BLaER1 treated with 17β-estradiol and CSF1 and Interleukin-3, amounts not matched to agents 10 nM and 100 nM (cell line): Measurements from ENCODE around the gene PTGER1.
A peak's percentile ranks its signal among the peaks of the same experiment; 100 is the strongest.
"Not testable (repeated sequence)": the region's sequence is repeated elsewhere in the genome, so short reads cannot be mapped to it uniquely, and the experiment has no call there.

ENCODE experiments used
- H3K27ac ChIP-seq, 11 experiments: shearing (Covaris generic); formaldehyde crosslinking; 2 replicates each; pipeline ENCODE4 v1.8.1; 2022
- H3K27me3 ChIP-seq, 11 experiments: shearing (Covaris generic); formaldehyde crosslinking; 2 replicates each; pipeline ENCODE4 v1.8.1; 2022
- H3K36me3 ChIP-seq, 11 experiments: shearing (Covaris generic); formaldehyde crosslinking; 2 replicates each; pipeline ENCODE4 v1.8.1; 2022
- H3K4me1 ChIP-seq, 10 experiments: shearing (Covaris generic); formaldehyde crosslinking; 2 replicates each; pipeline ENCODE4 v1.8.1; 2022
- H3K4me2 ChIP-seq, 11 experiments: shearing (Covaris generic); formaldehyde crosslinking; 2 replicates each; pipeline ENCODE4 v1.8.1; 2022
- H3K4me3 ChIP-seq, 10 experiments: shearing (Covaris generic); formaldehyde crosslinking; 2 replicates each; pipeline ENCODE4 v1.8.1; 2022
- H3K9ac ChIP-seq, 11 experiments: shearing (Covaris generic); formaldehyde crosslinking; 2 replicates each; pipeline ENCODE4 v1.8.1; 2022
- H3K9me3 ChIP-seq, 11 experiments: shearing (Covaris generic); formaldehyde crosslinking; replicated peaks in 1 of 11; 2 replicates each; pipeline ENCODE4 v1.8.1; 2022
- H4K20me1 ChIP-seq, 11 experiments: shearing (Covaris generic); formaldehyde crosslinking; 2 replicates each; pipeline ENCODE4 v1.8.1; 2022
- Cebpa-rat ChIP-seq, 11 experiments: shearing (Covaris generic); IDR thresholded peaks; 2 replicates each; pipeline ENCODE4 v1.8.1; 2022

PTGER1 gene

DNA sequence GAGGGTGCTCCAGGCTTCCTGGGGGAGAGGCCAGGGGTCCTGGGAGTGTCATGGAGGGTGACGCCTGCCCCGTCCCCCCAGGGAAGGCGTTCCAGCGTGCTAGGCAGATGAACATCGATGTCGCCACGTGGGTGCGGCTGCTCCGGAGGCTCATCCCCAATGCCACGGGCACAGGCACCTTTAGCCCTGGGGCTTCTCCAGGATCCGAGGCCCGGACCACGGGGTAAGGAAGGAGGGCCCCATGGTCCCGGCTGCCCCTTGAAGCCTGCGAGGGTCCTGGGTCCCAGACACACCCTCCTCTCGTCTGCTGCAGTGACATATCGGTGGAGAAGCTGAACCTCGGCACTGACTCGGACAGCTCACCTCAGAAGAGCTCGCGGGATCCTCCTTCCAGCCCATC, 11.4 kb downstream of the PTGER1 start:
- Histone ChIP-seq H3K4me1 (peaks cover 0 to 27% (median 12%) of the 10 kb centered on the region in 10 experiments; a peak in 12 of 20 replicates), H3K36me3 (peaks cover 94 to 100% (median 99%) of the 10 kb centered on the region in 11 experiments), H4K20me1 (peaks cover 0 to 46% (median 4%) of the 10 kb centered on the region in 11 experiments; a peak in 8 of 22 replicates), H3K4me2 (no peak overlapping the region), H3K27ac (no peak overlapping the region), H3K9me3 (no peaks in the 10 kb centered on the region), H3K4me3 (no peak overlapping the region), H3K27me3 (no peaks in the 10 kb centered on the region), H3K9ac (no peak overlapping the region)
- TF ChIP-seq Cebpa-rat (IDR thresholded peaks at IDR 0.05): no peak

DNA sequence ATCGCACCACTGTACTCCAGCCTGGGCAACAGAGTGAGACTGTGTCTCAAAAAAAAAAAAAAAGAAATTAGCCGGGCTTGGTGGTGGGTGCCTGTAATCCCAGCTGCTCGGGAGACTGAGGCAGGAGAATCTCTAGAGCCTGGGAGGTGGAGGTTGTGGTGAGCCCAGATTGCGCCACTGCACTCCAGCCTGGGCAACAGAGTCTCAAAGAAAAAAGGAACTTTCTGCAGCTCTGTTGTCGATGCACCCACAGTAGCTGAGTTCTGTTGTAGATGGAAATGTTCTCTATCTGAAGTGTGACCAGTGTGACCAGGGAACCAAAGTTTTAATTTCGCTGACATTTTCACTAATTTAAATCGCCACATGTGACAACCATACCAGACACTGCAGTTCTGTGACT, 12.8 kb downstream of the PTGER1 start:
- Histone ChIP-seq H3K27ac (peak overlapping the region in 1 of 11 experiments; percentile 13; a peak in 2 of 22 replicates), H4K20me1 (peaks cover 0 to 35% (median 0%) of the 10 kb centered on the region in 11 experiments; a peak in 7 of 22 replicates), H3K4me2 (peak overlapping the region in 4 of 11 experiments; percentile 5 to 33 (median 10); a peak in 6 of 22 replicates), H3K36me3 (peaks cover 94 to 100% (median 99%) of the 10 kb centered on the region in 11 experiments), H3K4me1 (peaks cover 0 to 36% (median 10%) of the 10 kb centered on the region in 10 experiments; a peak in 12 of 20 replicates)
- not testable (repeated sequence) for H3K4me3 ChIP-seq, H3K9me3 ChIP-seq, H3K27me3 ChIP-seq, H3K9ac ChIP-seq
- TF ChIP-seq Cebpa-rat (IDR thresholded peaks at IDR 0.05): 0 out of 22 replicates have a peak, but pooled peaks of 1 of the 11 experiments have one; percentile 32

DNA sequence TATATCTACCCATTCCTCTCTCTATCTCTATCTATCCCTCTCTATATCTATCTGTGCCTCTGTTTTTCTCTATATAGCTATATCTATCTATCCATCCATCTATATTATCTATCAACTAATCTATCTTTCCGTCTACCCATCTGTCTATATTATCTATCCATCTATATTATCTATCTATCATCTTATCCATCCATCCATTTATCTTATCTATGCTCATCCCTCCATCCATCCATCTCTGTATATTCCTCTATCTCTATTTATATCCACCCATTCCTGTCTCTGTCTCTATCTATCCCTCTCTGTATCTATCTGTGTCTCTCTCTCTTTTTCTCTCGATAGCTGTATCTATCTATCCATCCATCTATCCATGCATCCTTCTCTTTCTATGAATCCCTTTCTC, 14.2 kb downstream of the PTGER1 start:
- no peak overlapping the region for H3K9ac ChIP-seq
- peaks cover 0 to 29% (median 0%) of the 10 kb centered on the region in 11 experiments; a peak in 6 of 22 replicates for H4K20me1 ChIP-seq
- H3K27ac ChIP-seq: no peak overlapping the region
- no peak for TF ChIP-seq Cebpa-rat (IDR thresholded peaks at IDR 0.05)
- no peak overlapping the region for H3K4me3 ChIP-seq
- H3K36me3 ChIP-seq: peaks cover 95 to 100% (median 97%) of the 10 kb centered on the region in 11 experiments
- peaks cover 0 to 36% (median 10%) of the 10 kb centered on the region in 10 experiments; a peak in 12 of 20 replicates for H3K4me1 ChIP-seq
- H3K27me3 ChIP-seq: no peaks in the 10 kb centered on the region
- H3K4me2 ChIP-seq: no peak overlapping the region
- H3K9me3 ChIP-seq: no peaks in the 10 kb centered on the region

DNA sequence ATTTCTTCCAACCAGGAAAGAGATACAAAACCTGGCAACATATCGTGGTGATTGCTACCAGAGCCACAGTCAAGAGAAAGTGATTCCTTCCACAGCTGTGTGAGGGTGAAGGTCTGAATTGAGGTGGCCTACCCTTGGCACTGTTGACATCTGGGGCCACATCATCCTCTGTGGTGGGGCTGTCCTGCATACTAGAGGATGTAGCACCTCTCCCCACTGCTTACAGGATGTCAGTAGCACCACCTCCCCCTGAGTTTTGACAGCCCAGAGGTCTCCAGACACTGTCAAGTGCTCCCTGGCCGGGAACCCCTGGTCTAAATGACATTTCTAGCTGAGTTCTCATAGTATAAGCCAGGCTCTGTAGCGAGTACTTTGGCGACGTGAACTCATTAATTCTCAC, 15.5 kb downstream of the PTGER1 start:
- peaks cover 92 to 100% (median 96%) of the 10 kb centered on the region in 11 experiments for H3K36me3 ChIP-seq
- TF ChIP-seq Cebpa-rat (IDR thresholded peaks at IDR 0.05): no peak

DNA sequence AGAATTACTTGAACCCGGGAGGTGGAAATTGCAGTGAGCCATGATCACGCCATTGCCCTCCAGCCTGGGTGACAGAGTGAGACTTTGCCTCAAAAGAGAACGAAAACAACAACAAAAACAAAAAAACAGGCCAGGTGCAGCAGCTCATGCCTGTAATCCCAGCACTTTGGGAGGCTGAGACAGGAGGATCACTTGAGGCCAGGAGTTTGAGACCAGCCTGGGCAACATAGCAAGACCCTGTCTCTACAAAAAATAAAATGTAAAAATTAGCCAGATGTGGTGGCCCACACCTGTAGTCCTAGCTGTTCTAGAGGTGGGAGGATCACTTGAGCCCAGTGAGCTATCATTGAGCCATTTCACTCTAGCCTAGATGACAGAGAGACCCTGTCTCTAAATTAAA, 22.9 kb downstream of the PTGER1 start:
- H3K27ac ChIP-seq, H3K4me1 ChIP-seq, H3K4me3 ChIP-seq, H3K27me3 ChIP-seq, H3K9ac ChIP-seq, H3K4me2 ChIP-seq, H3K9me3 ChIP-seq: not testable (repeated sequence)
- H4K20me1 ChIP-seq: peaks cover 0 to 41% (median 12%) of the 10 kb centered on the region in 11 experiments; a peak in 15 of 22 replicates
- peaks cover 87 to 100% (median 95%) of the 10 kb centered on the region in 11 experiments for H3K36me3 ChIP-seq

More for the DNA sequence above, 15.5 kb downstream of the PTGER1 start:
- Histone ChIP-seq H3K9me3 (no peaks in the 10 kb centered on the region), H4K20me1 (peaks cover 0 to 31% (median 0%) of the 10 kb centered on the region in 11 experiments; a peak in 6 of 22 replicates), H3K4me1 (peaks cover 0 to 36% (median 10%) of the 10 kb centered on the region in 10 experiments; a peak in 12 of 20 replicates), H3K4me3 (no peak overlapping the region), H3K9ac (peak overlapping the region in 2 of 11 experiments; percentile 9 to 33; a peak in 1 of 22 replicates), H3K4me2 (peak overlapping the region in 2 of 11 experiments; percentile 9 to 52; a peak in 1 of 22 replicates), H3K27ac (no peak overlapping the region), H3K27me3 (no peaks in the 10 kb centered on the region)

DNA sequence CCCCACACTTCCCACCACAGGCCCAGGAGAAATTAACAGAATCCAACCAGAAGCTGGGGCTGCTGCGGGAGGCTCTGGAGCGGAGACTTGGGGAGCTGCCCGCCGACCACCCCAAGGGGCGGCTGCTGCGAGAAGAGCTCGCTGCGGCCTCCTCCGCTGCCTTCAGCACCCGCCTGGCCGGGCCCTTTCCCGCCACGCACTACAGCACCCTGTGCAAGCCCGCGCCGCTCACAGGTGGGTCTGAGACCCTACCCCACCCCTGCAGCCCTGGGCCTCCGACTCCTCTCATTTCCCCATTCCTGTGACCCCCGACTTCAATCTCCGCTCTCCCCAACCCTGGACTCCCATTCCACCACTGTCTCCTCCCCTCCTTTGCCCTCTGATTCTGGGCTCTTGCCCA, 24.3 kb downstream of the PTGER1 start:
- Histone ChIP-seq H3K4me2 (no peak overlapping the region), H3K27me3 (no peaks in the 10 kb centered on the region), H3K4me3 (no peak overlapping the region), H3K36me3 (peaks cover 87 to 100% (median 97%) of the 10 kb centered on the region in 11 experiments), H3K27ac (no peak overlapping the region), H4K20me1 (peaks cover 0 to 47% (median 12%) of the 10 kb centered on the region in 11 experiments; a peak in 15 of 22 replicates), H3K9ac (no peak overlapping the region), H3K4me1 (peaks cover 0 to 7% (median 0%) of the 10 kb centered on the region in 10 experiments; a peak in 2 of 20 replicates), H3K9me3 (peaks cover 0 to 9% (median 0%) of the 10 kb centered on the region in 11 experiments; a peak in 4 of 22 replicates)
- TF ChIP-seq Cebpa-rat (IDR thresholded peaks at IDR 0.05): no peak

DNA sequence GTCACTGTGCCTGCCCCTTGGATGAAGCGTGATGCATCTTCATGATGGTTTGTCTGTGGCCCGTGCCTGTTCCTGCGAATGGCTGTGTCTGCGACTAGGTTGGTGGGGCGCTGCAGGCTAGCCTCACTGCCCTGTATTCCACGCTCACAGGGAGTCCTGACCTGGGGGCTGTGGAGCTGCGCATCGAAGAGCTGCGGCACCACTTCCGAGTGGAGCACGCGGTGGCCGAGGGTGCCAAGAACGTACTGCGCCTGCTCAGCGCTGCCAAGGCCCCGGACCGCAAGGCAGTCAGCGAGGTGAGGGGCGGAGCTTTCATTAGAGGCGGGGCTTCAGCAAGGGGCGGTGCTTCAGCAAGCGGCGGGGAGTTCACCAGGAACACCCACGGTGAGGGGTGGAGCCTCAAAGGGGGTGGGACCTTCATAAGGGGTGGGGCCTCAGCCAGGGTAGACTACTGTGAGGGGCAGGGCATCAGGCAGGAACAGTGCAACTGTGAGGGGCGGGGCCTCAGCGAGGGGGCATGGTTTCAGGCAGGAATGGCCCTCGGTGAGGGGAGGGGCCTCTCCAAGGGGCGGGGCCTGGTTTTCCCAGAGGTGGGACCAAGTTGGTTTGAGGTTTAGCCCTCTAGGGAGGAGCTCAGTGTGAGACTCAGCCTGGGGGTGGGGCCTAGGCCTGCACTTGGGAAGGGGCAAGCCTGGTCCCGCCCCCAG, 24.8 kb downstream of the PTGER1 start:
- Histone ChIP-seq H3K9me3 (peaks cover 0 to 9% (median 0%) of the 10 kb centered on the region in 11 experiments; a peak in 4 of 22 replicates), H3K4me2 (no peak overlapping the region), H3K9ac (no peak overlapping the region), H4K20me1 (peaks cover 0 to 47% (median 12%) of the 10 kb centered on the region in 11 experiments; a peak in 15 of 22 replicates), H3K27me3 (no peaks in the 10 kb centered on the region), H3K4me3 (no peak overlapping the region), H3K27ac (no peak overlapping the region), H3K4me1 (peaks cover 0 to 7% (median 0%) of the 10 kb centered on the region in 10 experiments; a peak in 2 of 20 replicates), H3K36me3 (peaks cover 88 to 100% (median 98%) of the 10 kb centered on the region in 11 experiments)
- no peak for TF ChIP-seq Cebpa-rat (IDR thresholded peaks at IDR 0.05)

DNA sequence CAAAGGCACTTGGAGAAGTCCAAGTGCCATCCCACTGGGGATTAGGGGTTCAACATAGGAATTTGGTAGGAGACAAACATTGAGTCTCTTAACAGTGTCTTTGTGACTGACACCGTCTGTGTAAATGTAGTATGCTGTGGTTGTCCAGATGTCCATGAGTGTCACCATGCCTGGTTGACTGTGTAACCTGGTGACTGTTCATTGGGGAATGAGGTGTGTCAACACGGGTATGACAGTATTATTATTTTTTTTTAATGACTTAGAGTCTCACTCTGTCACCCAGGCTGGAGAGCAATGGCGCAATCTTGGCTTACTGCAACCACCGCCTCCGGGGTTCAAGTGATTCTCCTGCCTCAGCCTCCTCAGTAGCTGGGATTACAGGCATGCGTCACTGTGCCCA, 25.8 kb downstream of the PTGER1 start:
- Histone ChIP-seq H3K9ac (no peak overlapping the region), H4K20me1 (peaks cover 0 to 50% (median 12%) of the 10 kb centered on the region in 11 experiments; a peak in 16 of 22 replicates), H3K4me2 (no peak overlapping the region), H3K36me3 (peaks cover 89 to 100% (median 98%) of the 10 kb centered on the region in 11 experiments), H3K4me1 (peaks cover 0 to 7% (median 0%) of the 10 kb centered on the region in 10 experiments; a peak in 2 of 20 replicates), H3K9me3 (peaks cover 0 to 9% (median 0%) of the 10 kb centered on the region in 11 experiments; a peak in 4 of 22 replicates), H3K4me3 (no peak overlapping the region), H3K27me3 (no peaks in the 10 kb centered on the region), H3K27ac (no peak overlapping the region)
- no peak for TF ChIP-seq Cebpa-rat (IDR thresholded peaks at IDR 0.05)
